Measurements from ENCODE around the gene HNF4A. TPM values are rescaled to one million over a fixed set of nuclear protein-coding genes. Genes with fewer than 3 reads are reported as not detected.

Gene HNF4A
- total RNA-seq, 6 experiments from 2014 or later: not detected

DNA sequence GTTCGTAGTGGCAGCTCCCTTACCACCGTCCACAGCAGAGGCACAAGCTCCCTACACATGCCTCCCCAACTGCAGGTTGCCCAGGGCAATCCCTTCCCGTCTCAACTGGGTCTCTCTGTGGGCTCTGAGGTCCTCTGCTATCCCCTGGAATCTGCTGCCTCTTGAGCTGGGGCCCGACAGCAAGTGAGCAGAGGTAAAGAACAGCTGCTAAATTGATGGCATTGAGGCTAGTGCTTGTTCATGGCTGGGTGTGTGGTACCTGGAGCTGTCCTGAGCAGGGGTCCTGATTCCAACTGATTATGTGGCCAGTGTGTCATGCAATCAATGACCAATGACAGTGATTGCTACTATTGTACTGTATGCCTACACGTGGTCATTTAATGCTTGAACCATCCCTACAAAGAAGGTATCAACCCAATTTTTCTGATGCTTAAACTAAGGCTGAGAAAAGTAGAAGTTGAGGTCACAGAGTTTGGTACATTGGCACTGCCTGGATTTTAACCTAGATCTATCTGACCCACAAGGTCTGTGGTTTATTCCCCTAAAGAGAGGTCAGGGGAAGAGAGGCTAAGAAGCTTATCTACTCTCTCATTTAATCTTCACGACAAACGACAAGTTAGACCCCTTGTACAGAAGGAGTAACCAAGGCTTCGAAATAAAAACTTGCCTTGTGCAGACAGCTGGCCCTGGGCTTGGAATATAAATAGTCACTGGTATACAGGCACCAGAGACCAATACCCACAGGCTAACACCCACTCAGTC lies 41.1 kb downstream of the HNF4A start:
- H3K4me3 Mint-ChIP-seq: no peak overlapping the region
- TF ChIP-seq, protein P1, sequence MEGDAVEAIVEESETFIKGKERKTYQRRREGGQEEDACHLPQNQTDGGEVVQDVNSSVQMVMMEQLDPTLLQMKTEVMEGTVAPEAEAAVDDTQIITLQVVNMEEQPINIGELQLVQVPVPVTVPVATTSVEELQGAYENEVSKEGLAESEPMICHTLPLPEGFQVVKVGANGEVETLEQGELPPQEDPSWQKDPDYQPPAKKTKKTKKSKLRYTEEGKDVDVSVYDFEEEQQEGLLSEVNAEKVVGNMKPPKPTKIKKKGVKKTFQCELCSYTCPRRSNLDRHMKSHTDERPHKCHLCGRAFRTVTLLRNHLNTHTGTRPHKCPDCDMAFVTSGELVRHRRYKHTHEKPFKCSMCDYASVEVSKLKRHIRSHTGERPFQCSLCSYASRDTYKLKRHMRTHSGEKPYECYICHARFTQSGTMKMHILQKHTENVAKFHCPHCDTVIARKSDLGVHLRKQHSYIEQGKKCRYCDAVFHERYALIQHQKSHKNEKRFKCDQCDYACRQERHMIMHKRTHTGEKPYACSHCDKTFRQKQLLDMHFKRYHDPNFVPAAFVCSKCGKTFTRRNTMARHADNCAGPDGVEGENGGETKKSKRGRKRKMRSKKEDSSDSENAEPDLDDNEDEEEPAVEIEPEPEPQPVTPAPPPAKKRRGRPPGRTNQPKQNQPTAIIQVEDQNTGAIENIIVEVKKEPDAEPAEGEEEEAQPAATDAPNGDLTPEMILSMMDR (IDR thresholded peaks at IDR 0.05): no peak
- no peak overlapping the region for H3K27ac Mint-ChIP-seq
- H3K9me3 Mint-ChIP-seq: no peaks in the 10 kb centered on the region
- H3K36me3 Mint-ChIP-seq (ENCODE audit: low read depth): no peaks in the 10 kb centered on the region
- DNase-seq: no peak
- H3K4me1 Mint-ChIP-seq (ENCODE audit: low read depth): peaks cover 13% of the 10 kb centered on the region; the same call in 1 of the 2 replicates
- peaks cover 42% of the 10 kb centered on the region for H3K27me3 Mint-ChIP-seq (ENCODE audit: insufficient read depth)

DNA sequence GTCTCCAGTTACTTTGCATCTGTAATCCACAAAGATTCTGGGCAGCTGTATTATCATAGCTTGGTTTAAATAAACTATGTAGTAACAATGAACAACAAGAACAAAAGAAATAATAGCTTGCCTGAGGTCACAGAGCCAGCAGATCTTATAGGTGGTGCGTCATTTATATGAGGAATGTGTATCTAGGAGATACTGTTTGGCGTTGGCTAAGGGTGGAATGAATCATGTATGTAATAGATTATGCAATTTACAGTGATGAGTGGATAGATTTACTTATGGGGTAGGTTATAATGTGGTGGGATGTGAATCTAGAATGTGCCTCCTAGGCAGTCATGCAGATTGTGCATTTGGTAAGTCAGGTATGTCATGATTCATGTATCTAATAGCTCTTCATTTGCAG lies 42.8 kb downstream of the HNF4A start:
- H3K27ac Mint-ChIP-seq: no peak overlapping the region
- H3K36me3 Mint-ChIP-seq (ENCODE audit: low read depth): no peaks in the 10 kb centered on the region
- DNase-seq: peak; percentile 35
- H3K4me3 Mint-ChIP-seq: no peak overlapping the region
- H3K4me1 Mint-ChIP-seq (ENCODE audit: low read depth): peaks cover 13% of the 10 kb centered on the region; the same call in 1 of the 2 replicates
- H3K9me3 Mint-ChIP-seq: no peaks in the 10 kb centered on the region
- TF ChIP-seq, protein P1 (IDR thresholded peaks at IDR 0.05): no peak
- H3K27me3 Mint-ChIP-seq (ENCODE audit: insufficient read depth): peaks cover 48% of the 10 kb centered on the region

DNA sequence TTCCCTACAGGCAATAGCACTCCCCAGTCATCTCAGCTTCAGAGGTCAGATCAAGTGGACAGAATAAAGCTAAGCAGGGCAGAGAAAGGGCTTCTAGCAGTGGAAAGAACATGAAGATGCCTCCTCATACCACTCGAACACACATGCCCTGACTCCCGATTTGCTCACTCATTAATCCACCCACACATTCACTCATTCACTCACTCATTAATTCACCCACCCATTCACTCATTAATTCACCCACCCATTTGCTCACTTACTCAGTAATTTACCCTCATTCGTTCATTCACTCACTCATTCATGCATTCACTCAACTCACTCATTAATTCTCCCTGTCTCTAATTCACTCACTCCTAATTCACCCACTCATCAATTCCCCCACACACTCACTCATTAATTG lies 43.9 kb downstream of the HNF4A start:
- TF ChIP-seq, protein P1 (IDR thresholded peaks at IDR 0.05): no peak
- H3K27ac Mint-ChIP-seq: no peak overlapping the region
- H3K9me3 Mint-ChIP-seq: peaks cover 2% of the 10 kb centered on the region
- peaks cover 37% of the 10 kb centered on the region for H3K27me3 Mint-ChIP-seq (ENCODE audit: insufficient read depth)
- peaks cover 13% of the 10 kb centered on the region; the same call in 1 of the 2 replicates for H3K4me1 Mint-ChIP-seq (ENCODE audit: low read depth)
- H3K36me3 Mint-ChIP-seq (ENCODE audit: low read depth): no peaks in the 10 kb centered on the region
- no peak overlapping the region for H3K4me3 Mint-ChIP-seq
- no peak for DNase-seq

DNA sequence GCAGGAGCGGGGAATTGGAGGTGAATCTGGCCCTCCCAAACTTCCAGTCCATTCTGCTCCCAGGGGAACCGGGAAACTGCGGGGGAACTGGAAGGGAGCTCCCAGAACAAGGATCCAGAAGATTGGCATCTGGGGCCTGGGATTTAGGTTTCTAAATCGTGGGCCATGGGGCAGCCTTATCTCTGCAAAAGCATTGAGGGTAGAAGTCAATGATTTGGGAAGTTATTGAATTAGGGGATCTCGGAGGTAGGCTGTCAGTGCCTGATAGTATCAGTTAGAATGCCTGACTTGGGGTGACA lies 45.1 kb downstream of the HNF4A start:
- H3K9me3 Mint-ChIP-seq: peaks cover 4% of the 10 kb centered on the region
- H3K27ac Mint-ChIP-seq: no peak overlapping the region
- TF ChIP-seq, protein P1 (IDR thresholded peaks at IDR 0.05): no peak
- no peak overlapping the region for H3K4me3 Mint-ChIP-seq
- no peaks in the 10 kb centered on the region for H3K36me3 Mint-ChIP-seq (ENCODE audit: low read depth)
- peaks cover 22% of the 10 kb centered on the region for H3K4me1 Mint-ChIP-seq (ENCODE audit: low read depth)
- no peak for DNase-seq
- peaks cover 33% of the 10 kb centered on the region for H3K27me3 Mint-ChIP-seq (ENCODE audit: insufficient read depth)

DNA sequence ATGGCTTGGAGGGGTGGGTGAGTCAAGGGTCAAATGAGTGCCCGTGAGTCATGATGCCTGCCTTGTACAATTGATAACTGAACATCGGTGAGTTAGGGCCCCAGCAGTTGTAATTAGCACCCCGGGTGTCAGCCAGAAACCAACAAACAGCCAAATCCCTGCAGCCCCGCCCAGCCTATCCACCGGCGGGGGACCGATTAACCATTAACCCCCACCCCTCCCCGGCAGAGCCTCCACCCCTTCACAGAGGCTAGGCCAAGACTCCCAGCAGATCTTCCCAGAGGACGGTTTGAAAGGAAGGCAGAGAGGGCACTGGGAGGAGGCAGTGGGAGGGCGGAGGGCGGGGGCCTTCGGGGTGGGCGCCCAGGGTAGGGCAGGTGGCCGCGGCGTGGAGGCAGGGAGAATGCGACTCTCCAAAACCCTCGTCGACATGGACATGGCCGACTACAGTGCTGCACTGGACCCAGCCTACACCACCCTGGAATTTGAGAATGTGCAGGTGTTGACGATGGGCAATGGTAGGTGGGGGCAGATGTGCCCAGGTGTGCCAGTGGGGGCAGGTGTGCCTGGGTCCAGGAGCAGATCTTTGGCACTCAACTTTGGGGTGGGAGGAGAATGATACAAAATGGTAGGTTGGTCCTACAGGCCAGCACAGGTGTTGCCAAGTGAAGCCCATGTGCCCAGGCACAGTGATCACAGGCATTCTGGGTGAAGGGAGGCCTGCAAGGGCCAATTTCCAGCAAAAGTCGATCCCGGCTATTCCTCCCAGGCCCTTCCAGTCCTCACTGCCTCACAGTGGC lies 45.7 kb downstream of the HNF4A start:
- no peak overlapping the region for H3K27ac Mint-ChIP-seq
- peaks cover 22% of the 10 kb centered on the region for H3K4me1 Mint-ChIP-seq (ENCODE audit: low read depth)
- DNase-seq: no peak
- H3K27me3 Mint-ChIP-seq (ENCODE audit: insufficient read depth): peaks cover 28% of the 10 kb centered on the region
- no peaks in the 10 kb centered on the region for H3K36me3 Mint-ChIP-seq (ENCODE audit: low read depth)
- H3K9me3 Mint-ChIP-seq: peaks cover 4% of the 10 kb centered on the region
- no peak overlapping the region for H3K4me3 Mint-ChIP-seq
- TF ChIP-seq, protein P1 (IDR thresholded peaks at IDR 0.05): no peak
